OCI-LY1 (cell line): Measurements from ENCODE around the gene ELOF1.

Experiments
- H2AFZ ChIP-seq: fragments of 200-600 bp; sonication (generic), shearing (Covaris generic); 2 replicates; pipeline ENCODE4 v1.6.0; 2014; ENCODE audit warnings: antibody characterized with exemption, mild to moderate bottlenecking, low read length
- H3F3A ChIP-seq: fragments of 200-600 bp; sonication (generic), shearing (Covaris generic); 2 replicates; pipeline ENCODE4 v1.6.0; 2014; ENCODE audit warnings: mild to moderate bottlenecking, antibody characterized with exemption, low read length, moderate library complexity; ENCODE audit not compliant: insufficient read depth
- H3K27ac ChIP-seq: fragments of 200-600 bp; sonication (generic); 2 replicates; pipeline ENCODE4 v1.5.1; 2014; ENCODE audit warnings: low read length, mixed run types, mild to moderate bottlenecking, low read depth; ENCODE audit not compliant: poor library complexity, severe bottlenecking
- H3K27me3 ChIP-seq: fragments of 200-600 bp; sonication (generic); 2 replicates; pipeline ENCODE4 v1.6.0; 2014; ENCODE audit warnings: antibody characterized with exemption, mild to moderate bottlenecking, low read length, moderate library complexity; ENCODE audit not compliant: insufficient read depth
- H3K36me3 ChIP-seq: fragments of 200-600 bp; sonication (generic); 2 replicates; pipeline ENCODE4 v1.6.1; 2014; ENCODE audit warnings: mild to moderate bottlenecking, antibody characterized with exemption, low read length, moderate library complexity, mixed read lengths; ENCODE audit not compliant: insufficient read depth
- H3K4me1 ChIP-seq: fragments of 200-600 bp; sonication (generic); 2 replicates; pipeline ENCODE4 v1.5.1; 2014; ENCODE audit warnings: mild to moderate bottlenecking, low read length, moderate library complexity; ENCODE audit not compliant: insufficient read depth, severe bottlenecking
- H3K4me2 ChIP-seq: fragments of 200-600 bp; sonication (generic), shearing (Covaris generic); 2 replicates; pipeline ENCODE4 v1.6.1; 2014; ENCODE audit warnings: low read length
- H3K4me3 ChIP-seq: fragments of 200-600 bp; sonication (generic); 2 replicates; pipeline ENCODE4 v1.5.1; 2014; ENCODE audit warnings: low read length, low read depth, mild to moderate bottlenecking, mixed read lengths; ENCODE audit not compliant: poor library complexity, severe bottlenecking
- H3K79me2 ChIP-seq: fragments of 200-600 bp; shearing (Covaris generic); 2 replicates; pipeline ENCODE4 v1.6.1; 2016; ENCODE audit warnings: mixed run types, low read length, mixed read lengths; ENCODE audit not compliant: insufficient read depth
- H3K9ac ChIP-seq: fragments of 200-600 bp; sonication (generic), shearing (Covaris generic); 2 replicates; pipeline ENCODE4 v1.6.1; 2014; ENCODE audit warnings: mild to moderate bottlenecking, low read length, mixed read lengths
- H3K9me2 ChIP-seq: fragments of 200-600 bp; sonication (generic), shearing (Covaris generic); 2 replicates; pipeline ENCODE4 v1.6.1; 2014; ENCODE audit warnings: low read depth, mild to moderate bottlenecking, low read length, mixed read lengths
- H3K9me3 ChIP-seq: fragments of 200-600 bp; shearing (Covaris generic); 2 replicates; pipeline ENCODE4 v1.6.1; 2014; ENCODE audit warnings: low read length, mixed read lengths
- H4K20me1 ChIP-seq: fragments of 200-600 bp; sonication (generic), shearing (Covaris generic); 2 replicates; pipeline ENCODE4 v1.6.0; 2016; ENCODE audit warnings: mild to moderate bottlenecking, low read length; ENCODE audit not compliant: insufficient read depth
- EZH2 ChIP-seq: fragments of 200-600 bp; sonication (generic), shearing (Covaris generic); IDR thresholded peaks from 2 replicates; pipeline ENCODE4 v1.8.0; 2017; ENCODE audit warnings: borderline replicate concordance, mixed run types, mild to moderate bottlenecking, antibody characterized with exemption, low read length, moderate library complexity, mixed read lengths
- TF ChIP-seq, protein P1 (sequence below): fragments of 200-600 bp; sonication (generic), shearing (Covaris generic); IDR thresholded peaks from 2 replicates; pipeline ENCODE4 v1.5.1; 2017; ENCODE audit warnings: mild to moderate bottlenecking, antibody characterized with exemption, low read length, moderate library complexity, mixed read lengths

Gene ELOF1

DNA sequence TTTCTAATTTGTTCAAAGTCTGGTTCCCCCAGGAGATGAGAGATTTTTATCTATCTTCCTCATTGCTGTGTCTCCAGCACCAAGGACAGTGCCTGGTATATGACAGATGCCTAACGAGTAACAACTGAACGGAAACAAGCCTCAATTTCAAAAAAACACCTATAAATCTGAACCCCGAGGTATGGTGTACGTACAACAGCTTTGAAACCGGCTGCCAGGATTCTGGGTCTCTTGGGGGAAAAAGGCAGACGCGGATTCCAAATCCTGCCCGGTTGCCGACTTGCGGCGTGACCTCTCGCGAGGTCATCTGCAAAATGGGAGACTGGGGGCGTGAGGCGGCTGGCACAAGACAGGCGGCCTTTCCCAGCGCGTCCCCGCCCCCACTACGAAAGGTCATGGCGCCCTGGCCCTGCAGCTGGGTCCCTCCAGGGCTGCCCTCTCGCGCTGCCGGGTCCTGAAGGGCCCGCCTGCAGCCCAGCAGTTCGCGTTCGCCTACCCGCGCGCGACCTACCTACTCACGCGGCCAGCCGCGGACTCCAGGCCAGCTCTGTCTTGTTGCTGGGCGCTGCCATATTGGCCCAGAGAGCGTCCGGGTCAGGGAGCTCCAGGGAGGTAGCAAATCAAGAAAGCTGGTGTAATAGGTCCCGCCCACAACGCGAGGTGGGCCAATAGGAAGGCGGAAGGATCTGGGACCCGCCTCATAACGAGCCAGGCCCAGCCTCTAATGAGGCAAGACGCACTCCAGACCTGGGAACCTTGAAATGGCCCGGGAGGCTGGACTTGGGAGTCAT lies 30.3 kb downstream of the ELOF1 start, which contains the start of gene ECSIT:
Gene ECSIT, minus strand, starts transcription at position 584 of the 791 bp plus-strand sequence. CDS start 9,964 bp downstream, outside the sequence.
- Histone ChIP-seq H3K4me1 (peaks cover 13% of the 10 kb centered on the region), H3K27ac (peak within 1 kb of the TSS; percentile 64), H3K36me3 (0 out of 2 replicates have a peak, but pooled peaks cover 3% of the 10 kb centered on the region), H3K4me2 (peak within 1 kb of the TSS; percentile 89), H3K79me2 (no peaks in the 10 kb centered on the region), H3K9me3 (no peaks in the 10 kb centered on the region), H3F3A (no peaks in the 10 kb centered on the region), H3K4me3 (peak within 1 kb of the TSS; percentile 86), H3K9me2 (no peaks in the 10 kb centered on the region), H3K27me3 (no peaks in the 10 kb centered on the region), H4K20me1 (no peaks in the 10 kb centered on the region), H2AFZ (no peak within 1 kb of the TSS), H3K9ac (peak within 1 kb of the TSS; percentile 83)
- TF ChIP-seq, protein P1, sequence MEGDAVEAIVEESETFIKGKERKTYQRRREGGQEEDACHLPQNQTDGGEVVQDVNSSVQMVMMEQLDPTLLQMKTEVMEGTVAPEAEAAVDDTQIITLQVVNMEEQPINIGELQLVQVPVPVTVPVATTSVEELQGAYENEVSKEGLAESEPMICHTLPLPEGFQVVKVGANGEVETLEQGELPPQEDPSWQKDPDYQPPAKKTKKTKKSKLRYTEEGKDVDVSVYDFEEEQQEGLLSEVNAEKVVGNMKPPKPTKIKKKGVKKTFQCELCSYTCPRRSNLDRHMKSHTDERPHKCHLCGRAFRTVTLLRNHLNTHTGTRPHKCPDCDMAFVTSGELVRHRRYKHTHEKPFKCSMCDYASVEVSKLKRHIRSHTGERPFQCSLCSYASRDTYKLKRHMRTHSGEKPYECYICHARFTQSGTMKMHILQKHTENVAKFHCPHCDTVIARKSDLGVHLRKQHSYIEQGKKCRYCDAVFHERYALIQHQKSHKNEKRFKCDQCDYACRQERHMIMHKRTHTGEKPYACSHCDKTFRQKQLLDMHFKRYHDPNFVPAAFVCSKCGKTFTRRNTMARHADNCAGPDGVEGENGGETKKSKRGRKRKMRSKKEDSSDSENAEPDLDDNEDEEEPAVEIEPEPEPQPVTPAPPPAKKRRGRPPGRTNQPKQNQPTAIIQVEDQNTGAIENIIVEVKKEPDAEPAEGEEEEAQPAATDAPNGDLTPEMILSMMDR: no peak
- no peak for TF ChIP-seq EZH2

DNA sequence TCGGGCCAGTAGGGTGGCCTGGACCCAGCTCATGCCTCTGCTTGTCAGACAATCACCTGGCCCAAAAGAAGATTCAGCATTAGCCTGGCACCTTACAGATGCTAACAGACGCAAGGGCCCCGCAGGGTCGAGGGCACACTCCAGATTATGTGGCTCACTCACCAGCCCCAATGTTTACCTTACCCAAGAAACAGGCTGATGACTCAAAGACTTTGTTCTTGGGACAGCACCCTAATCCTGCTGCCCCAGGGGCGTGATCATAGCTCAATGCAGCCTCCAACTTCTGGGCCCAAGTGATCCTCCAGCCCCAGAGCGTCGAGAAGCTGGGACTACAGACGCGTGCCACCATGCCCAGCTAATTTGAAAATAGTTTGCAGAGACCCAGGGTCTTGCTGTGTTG lies 39.9 kb downstream of the ELOF1 start:
- Histone ChIP-seq H3K9me3 (no peaks in the 10 kb centered on the region), H4K20me1 (no peaks in the 10 kb centered on the region), H3K9me2 (no peaks in the 10 kb centered on the region), H3K27me3 (no peaks in the 10 kb centered on the region), H3K79me2 (no peaks in the 10 kb centered on the region), H3K4me3 (no peak overlapping the region), H3K36me3 (peaks cover 18% of the 10 kb centered on the region), H3K4me1 (no peaks in the 10 kb centered on the region), H3K27ac (no peak overlapping the region), H3K4me2 (no peak overlapping the region), H2AFZ (no peak overlapping the region), H3F3A (no peaks in the 10 kb centered on the region), H3K9ac (no peak overlapping the region)
- no peak for TF ChIP-seq EZH2
- TF ChIP-seq, protein P1: no peak

GRCh38 chr19:11513946-11514345 lies 45.1 kb downstream of the ELOF1 start:
- TF ChIP-seq, protein P1: no peak
- no peak for TF ChIP-seq EZH2
- Histone ChIP-seq H3K4me1 (no peaks in the 10 kb centered on the region), H2AFZ (no peak overlapping the region), H3K9ac (no peak overlapping the region), H3K9me2 (no peaks in the 10 kb centered on the region), H3K27ac (no peak overlapping the region), H3K36me3 (peaks cover 23% of the 10 kb centered on the region), H3K9me3 (no peaks in the 10 kb centered on the region), H3K79me2 (no peaks in the 10 kb centered on the region), H3K4me3 (no peak overlapping the region), H3K27me3 (no peaks in the 10 kb centered on the region), H3K4me2 (no peak overlapping the region), H3F3A (no peaks in the 10 kb centered on the region), H4K20me1 (no peaks in the 10 kb centered on the region)
